ENCODE results near the gene MALRD1.

- TF ChIP-seq EZH2 (IDR thresholded peaks at IDR 0.05; ENCODE audit: insufficient read depth, poor library complexity, severe bottlenecking), result no peak
- TF ChIP-seq EZH2phosphoT487 (IDR thresholded peaks at IDR 0.05; ENCODE audit: insufficient read depth, low read depth), result no peak
These were observed 130.1 kb downstream of the MALRD1 start for GRCh38 chr10:19178675-19179074.

Measured in GM23248 (cell line).